Measurements from ENCODE around the gene SMARCB1.

DNA sequence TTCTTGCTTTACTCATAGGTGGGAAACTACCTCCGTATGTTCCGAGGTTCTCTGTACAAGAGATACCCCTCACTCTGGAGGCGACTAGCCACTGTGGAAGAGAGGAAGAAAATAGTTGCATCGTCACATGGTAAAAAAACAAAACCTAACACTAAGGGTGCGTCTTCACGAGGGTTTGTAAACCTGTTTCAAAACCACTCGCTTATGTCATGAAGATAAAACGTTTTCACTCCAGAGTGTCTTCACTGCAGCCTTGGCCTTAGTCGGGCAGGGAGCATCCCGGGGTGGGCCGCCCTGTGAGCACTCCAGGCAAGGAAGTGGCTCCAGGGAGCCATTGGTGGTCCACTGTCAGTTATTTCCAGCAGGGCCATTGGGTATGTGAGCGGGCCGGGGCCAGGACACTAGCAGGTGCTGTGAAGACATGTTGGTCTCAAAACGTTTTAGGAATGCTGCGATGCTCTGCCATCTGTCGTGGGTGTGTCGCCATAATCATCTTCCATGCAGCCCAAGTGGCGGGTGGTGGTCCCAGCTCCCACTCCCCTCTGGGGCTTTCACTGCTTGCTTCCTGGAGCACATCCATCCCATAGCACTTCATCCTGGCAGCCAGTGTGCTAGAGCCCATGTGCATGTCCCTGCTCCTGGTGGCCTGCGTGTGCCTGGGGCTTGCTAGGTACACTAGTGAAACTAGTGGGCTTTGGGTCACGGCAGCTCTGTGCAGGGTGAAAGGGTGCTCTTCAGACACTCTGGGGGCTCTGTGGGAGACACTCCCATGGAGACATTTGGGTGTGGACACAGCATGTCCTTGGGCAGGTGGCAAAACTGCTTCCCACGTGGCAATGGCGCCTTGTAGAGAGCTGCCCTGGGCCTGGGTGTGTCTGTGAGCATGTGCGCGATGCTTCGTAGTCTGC, 5.2 kb downstream of the SMARCB1 start:
- TF ChIP-seq, protein P1, sequence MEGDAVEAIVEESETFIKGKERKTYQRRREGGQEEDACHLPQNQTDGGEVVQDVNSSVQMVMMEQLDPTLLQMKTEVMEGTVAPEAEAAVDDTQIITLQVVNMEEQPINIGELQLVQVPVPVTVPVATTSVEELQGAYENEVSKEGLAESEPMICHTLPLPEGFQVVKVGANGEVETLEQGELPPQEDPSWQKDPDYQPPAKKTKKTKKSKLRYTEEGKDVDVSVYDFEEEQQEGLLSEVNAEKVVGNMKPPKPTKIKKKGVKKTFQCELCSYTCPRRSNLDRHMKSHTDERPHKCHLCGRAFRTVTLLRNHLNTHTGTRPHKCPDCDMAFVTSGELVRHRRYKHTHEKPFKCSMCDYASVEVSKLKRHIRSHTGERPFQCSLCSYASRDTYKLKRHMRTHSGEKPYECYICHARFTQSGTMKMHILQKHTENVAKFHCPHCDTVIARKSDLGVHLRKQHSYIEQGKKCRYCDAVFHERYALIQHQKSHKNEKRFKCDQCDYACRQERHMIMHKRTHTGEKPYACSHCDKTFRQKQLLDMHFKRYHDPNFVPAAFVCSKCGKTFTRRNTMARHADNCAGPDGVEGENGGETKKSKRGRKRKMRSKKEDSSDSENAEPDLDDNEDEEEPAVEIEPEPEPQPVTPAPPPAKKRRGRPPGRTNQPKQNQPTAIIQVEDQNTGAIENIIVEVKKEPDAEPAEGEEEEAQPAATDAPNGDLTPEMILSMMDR (IDR thresholded peaks at IDR 0.05; ENCODE audit: low read depth, low read length) = no peak
- no peak for TF ChIP-seq EZH2phosphoT487 (IDR thresholded peaks at IDR 0.05; ENCODE audit: low read depth)

Measured in OCI-LY3 (cell line).